LNCaP clone FGC (cell line): ENCODE data around the gene SYNC.
"Not testable (repeated sequence)": the region's sequence is repeated elsewhere in the genome, so short reads cannot be mapped to it uniquely, and the experiment has no call there.

Experiments
- DNase-seq: peaks from one replicate; pipeline ENCODE4 v3.0.0-alpha.2; 2011; ENCODE audit warnings: low read depth
- H3K4me3 ChIP-seq: 2 replicates; pipeline ENCODE4 v1.5.1; 2011; ENCODE audit warnings: mild to moderate bottlenecking, low read depth, low read length, control low read depth
- CTCF ChIP-seq: IDR thresholded peaks from 2 replicates; pipeline ENCODE4 v1.5.1; 2012; ENCODE audit warnings: mild to moderate bottlenecking; ENCODE audit not compliant: control insufficient read depth, insufficient read depth; ENCODE audit errors: extremely low read depth

The SYNC gene

GRCh38 chr1:32701951-32702598, 495 bp downstream of the SYNC start:
- no peak for TF ChIP-seq CTCF
- DNase-seq: no peak
- H3K4me3 ChIP-seq: no peak overlapping the region

GRCh38 chr1:32701421-32701911, 1.1 kb downstream of the SYNC start:
- no peak for TF ChIP-seq CTCF
- no peak for DNase-seq
- no peak overlapping the region for H3K4me3 ChIP-seq

GRCh38 chr1:32696996-32697395, 5.6 kb downstream of the SYNC start:
- DNase-seq, H3K4me3 ChIP-seq: not testable (repeated sequence)

- no peak for DNase-seq
These were observed 6.5 kb downstream of the SYNC start for GRCh38 chr1:32696041-32696440.

GRCh38 chr1:32695098-32695904, 7.3 kb downstream of the SYNC start:
- peak; percentile 51 for DNase-seq
- TF ChIP-seq CTCF: no peak
- no peak overlapping the region for H3K4me3 ChIP-seq

More at GRCh38 chr1:32696041-32696440, 6.5 kb downstream of the SYNC start:
- H3K4me3 ChIP-seq: no peak overlapping the region
- no peak for TF ChIP-seq CTCF

- no peak overlapping the region for H3K4me3 ChIP-seq
- DNase-seq: no peak
- no peak for TF ChIP-seq CTCF
These were observed 9.0 kb downstream of the SYNC start for GRCh38 chr1:32693455-32694174.

- no peak overlapping the region for H3K4me3 ChIP-seq
- no peak for DNase-seq
- no peak for TF ChIP-seq CTCF
These were observed 16.2 kb downstream of the SYNC start for GRCh38 chr1:32686387-32686786.
